T-helper 9 cell (primary cell): ENCODE results near the gene TLE4.
"Not testable (repeated sequence)": the region's sequence is repeated elsewhere in the genome, so short reads cannot be mapped to it uniquely, and the experiment has no call there.

Experiments
- DNase-seq: peaks from one replicate; pipeline ENCODE4 v3.0.0-alpha.2; 2020

The TLE4 gene

DNA sequence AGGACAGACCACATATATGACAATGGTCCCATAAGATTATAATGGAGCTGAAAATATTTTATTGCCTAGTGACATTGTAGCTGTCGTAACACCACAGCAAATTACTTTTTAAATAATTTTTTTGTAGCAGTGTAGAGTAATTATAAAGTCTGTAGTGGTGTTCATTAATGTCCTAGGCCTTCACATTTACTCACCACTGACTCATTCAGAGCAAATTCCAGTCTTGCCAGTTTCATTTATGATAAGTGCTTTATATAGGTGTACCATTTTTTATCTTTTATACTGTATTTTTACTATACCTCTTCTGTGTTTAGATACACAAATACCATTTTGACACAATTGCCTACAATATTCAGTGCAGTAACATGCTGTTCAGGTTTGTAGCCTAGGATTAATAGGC is 67.6 kb downstream of the TLE4 start:
- DNase-seq, result no peak

DNA sequence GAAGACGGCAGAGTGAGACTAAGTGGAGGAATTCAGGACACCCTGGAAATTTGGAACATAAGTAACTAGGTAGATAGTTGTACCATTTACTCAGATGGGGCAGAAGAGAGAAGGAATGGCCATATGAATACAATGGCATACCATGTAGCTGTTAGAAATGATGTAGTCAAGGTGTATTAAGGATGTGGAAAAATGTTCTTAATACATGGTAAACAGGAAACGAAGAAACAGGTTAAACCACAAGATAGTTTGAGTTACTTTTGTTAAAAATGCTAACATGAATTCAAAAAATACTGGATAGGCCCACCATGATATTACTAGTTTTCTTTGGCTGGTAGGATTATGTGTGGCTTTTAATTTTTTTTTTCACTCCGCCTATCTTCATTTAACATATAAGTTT is 68.3 kb downstream of the TLE4 start:
- DNase-seq, result not testable (repeated sequence)

DNA sequence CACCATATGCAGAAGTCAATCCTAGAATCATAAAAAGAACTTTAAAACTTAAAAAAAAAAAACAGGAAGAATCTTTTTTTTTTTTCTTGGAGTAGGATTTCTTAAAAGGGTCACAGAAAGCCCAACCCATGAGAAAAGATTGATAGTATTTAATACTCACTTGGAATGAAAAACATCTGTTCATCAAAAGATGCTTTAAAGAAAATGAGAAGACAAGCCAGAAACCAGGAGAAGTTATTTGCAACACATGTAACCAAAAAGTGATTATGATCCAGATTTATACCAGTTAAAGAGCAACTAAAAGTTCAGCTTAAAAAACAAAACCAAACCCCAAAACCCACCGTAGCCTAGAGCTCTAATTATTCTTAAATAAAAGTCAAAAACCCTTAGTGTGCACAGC is 69.3 kb downstream of the TLE4 start:
- no peak for DNase-seq

DNA sequence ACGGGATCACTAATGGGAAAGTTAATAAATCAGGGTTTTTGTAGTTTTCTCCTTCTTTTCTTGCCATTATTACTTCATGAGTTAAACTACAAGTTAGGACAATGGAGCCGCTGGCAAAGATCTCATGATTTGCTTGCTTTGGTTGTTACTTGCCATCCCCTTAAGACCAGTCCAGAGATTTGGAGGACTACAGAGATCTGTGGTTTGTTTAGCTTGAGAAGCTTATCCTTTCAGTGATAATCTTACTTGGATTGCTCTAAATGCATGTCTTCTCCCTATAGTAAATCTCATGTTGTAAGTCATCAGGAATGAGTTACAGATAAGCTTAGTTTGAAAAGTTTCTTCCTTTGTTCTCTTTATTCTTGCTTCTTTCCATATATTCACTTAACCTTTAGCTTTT is 70.9 kb downstream of the TLE4 start:
- no peak for DNase-seq

DNA sequence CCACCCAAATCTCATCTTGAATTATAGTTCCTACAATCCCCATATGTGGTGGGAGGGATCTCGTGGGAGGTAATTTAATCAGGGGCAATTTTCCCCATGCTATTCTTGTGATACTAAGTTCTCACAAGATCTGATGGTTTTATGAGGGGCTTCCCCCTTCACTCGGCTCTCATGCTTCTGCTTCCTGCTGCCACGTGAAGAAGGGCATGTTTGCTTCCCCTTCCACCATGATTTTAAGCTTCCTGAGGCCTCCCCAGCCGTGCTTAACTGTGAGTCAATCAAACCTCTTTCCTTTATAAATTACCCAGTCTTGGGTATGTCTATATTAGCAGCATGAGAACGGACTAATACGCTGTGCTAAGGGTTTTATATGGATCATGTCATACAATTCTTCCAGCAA is 72.3 kb downstream of the TLE4 start:
- DNase-seq, result no peak

DNA sequence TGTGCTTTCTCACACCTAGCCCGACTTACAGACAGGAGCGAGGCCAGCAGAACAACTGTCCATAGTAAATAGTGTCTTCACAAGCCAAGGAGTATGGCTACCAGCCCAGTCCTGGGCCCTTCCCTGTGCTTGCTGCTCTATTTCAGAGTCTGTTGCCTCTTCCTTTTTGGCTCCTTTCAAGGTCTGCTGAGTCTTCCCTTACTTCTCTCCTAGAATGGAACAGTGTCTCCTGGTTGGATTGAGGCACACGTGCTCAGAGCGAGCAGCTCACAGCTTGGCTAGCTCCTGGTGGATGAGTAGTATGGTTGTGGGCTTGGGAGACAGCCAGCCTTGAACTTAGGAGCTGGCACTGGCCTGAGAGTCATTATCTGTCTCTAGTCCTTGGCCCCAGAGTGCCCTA is 72.8 kb downstream of the TLE4 start:
- DNase-seq, result no peak

DNA sequence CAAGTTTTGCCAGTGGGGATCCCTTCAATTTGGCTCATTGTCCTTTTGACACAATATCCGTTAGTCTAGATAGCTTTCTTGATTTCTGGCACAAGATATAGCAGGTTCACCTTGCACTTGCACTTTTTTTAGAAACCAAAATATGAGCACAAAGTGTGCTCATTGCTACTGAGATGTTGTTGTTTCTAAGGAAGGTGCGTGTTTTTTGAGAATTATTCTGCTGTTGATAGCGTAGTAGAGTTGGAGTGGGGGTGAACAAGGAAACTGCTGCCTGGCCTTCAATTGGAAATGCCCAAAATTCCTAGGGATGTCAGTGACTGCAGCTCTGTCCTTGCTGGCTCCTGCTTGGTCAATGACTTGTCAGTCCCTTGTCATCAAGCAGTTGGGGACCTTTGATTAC is 73.3 kb downstream of the TLE4 start:
- no peak for DNase-seq

DNA sequence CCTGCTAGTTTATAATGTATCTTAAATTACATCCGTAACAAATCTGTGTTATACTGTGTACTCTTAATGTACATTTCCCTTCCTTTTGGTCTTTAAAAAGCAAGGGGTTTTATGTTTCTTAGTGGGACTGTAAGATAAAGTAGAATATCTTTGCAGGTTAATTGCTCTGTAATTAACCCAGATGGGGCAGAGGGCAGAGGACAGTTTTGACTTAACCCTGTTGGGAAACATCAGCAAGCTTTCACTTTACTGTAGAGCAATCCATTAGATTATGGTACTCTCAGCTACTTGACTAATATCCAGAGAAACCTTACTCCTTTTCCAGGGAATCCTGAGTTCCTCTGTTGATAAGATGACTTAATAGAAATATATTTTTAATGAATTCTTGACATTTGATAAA is 74.3 kb downstream of the TLE4 start:
- DNase-seq, result no peak

DNA sequence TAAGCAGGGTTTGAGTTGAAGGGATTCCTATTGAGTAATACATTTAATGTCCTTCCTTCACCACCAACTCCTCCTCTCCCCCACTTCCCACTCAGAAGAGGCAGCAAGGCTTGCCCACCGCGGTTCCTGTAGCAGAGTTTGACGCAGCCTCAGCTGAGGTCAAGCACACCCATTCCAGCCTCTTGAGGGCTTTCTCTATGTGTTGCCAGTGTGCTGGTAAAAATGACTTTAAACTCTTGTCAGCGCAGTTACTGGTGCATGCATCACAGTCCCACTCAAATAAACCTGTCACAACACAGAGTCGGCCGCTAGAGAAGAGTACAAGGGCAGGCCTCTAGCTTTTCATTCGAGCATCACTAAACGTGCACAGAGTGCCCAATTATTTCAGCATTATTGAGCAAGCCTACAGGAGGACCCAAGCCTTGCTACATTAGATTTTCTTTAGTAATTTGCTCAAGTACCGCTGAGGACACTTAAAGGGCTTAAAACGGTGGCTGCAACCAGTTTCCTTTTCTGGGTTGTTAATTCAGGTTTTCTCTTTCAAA is 79.6 kb downstream of the TLE4 start:
- DNase-seq, result no peak

DNA sequence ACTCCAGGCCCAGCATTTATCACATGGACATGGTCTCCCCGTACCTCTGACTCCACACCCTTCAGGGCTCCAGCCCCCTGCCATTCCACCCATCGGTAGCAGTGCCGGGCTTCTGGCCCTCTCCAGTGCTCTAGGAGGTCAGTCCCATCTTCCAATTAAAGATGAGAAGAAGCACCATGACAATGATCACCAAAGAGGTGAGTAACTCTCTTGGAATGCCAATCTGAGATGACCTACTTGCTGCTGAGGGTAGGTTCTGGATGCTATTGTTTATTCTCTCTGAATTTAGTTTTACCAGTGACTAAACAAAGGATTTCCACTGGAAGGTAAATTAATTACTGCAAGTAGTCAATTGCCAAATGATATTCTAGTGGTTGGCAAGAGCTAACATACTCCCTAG is 80.8 kb downstream of the TLE4 start:
- DNase-seq, result no peak

DNA sequence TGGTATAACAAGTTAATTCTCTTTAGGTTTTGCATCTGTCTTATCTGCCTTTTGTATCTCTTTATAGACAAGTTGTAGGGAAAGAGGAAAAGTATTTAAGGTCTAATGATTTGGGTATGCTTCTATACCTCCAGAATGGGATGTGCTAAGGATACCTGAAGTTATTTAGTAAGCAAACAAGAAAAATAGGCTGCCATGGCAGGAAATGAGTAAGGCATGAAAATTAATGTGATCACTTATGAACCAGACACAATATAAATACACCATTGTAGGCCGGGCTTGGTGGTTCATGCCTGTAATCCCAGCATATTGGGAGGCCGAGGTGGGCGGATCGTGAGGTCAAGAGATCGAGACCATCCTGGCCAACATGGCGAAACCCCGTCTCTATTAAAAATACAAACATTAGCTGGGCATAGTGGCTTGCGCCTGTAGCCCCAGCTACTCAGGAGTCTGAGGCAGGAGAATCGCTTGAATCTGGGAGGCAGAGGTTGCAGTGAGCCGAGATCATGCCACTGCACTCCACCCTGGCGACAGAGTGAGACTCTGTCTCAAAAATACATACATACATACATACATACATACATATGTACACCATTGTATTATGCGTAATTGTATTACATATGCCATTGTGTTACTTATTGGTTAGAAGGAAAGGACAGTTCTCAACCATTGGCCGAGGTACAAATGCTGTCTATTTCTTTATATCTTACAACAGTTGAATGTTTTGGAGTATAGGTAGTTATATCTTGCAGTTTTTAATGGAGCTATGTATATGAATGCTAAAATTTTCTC is 83.0 kb downstream of the TLE4 start:
- DNase-seq, result not testable (repeated sequence)

DNA sequence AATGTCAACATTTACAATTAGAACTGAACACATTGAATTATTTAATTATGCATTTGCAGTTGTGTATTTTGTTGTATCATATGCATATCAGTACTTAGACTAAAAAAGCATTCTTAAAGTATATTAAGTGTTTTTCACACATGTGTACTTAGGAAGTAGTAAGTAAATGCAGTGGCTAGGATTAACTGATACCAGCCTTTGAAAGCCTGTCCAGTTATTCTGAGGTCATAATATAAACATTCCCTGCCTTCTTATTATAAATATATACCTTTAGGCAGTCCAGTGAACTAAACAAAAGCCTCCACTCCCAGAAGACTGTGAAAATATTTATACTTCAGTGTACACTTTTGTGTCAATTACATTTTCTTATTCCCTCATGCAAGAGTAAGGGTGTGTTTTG is 83.8 kb downstream of the TLE4 start:
- no peak for DNase-seq

DNA sequence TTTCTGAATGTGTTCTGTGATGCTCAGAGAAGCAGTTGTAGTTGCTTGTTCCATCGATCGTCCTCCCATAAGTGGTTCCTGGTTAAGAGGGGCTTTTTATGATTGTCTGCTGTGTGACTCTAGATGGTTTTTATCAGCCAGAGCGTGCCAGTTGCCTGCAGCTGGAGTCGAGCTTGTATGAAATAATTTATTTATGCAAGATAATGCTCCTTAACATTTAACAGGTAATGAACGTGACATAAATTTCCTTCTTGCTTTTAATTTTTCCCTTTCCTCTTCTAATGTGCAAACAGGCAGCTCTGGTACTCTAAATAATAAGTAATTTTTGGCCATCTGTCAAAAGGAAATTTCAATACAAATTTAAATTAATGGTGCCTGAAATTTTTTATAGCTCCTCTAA is 84.4 kb downstream of the TLE4 start:
- no peak for DNase-seq

DNA sequence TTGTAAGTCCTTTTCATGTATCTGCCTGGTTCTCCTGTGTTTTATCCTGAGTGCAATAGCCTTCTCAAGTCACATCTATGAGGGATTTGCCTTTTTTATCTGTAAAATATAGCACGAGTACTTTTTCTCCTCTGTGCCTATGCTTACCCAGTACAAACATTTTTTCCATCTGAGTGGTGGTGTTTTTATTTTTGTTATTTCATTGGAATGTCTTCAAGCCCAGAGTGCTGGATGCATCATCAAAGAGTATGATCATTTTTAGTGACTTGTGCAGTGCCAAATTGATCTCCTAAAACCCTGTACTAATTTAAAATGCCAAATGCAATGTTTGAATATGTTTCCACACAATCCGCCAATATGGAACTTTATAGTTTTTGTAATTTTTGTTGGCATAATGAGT is 86.1 kb downstream of the TLE4 start:
- DNase-seq, result no peak

DNA sequence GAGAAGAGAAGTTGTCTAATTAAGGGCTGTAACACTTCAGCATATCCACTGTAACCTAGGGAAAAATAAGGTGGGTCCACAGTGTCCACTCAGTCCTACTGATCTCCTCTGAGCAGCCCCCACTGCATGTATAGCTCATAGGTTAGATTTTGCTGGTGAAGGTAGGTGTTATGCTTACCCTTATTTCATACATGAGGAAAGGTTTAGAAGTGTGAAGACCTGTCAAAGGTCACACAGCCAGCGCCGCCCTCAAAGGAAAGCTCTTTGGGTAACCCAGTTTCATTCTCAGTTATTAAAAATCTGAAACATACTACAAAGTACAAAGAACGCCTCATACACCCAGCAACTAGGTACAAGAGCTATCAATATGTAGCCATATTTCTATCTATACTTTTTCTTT is 87.2 kb downstream of the TLE4 start:
- DNase-seq, result no peak

DNA sequence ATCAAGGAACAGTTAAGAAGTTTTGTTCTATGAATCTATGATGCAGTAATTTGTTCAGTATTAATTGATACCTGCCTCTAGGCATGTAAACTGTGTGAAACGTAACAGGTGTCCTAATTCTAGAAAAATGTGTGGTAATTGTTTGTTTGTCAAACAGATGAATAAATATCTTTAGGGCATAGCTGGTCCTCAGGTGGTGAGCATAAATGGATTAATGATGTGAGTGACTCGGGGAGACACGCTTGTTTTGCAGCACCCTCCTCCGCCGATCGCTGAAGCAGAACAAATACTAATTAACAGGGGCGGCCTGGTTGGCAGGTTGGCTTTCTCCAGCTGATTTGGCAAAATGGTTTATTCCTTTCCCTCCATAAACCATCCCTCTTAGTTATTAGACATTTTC is 88.8 kb downstream of the TLE4 start:
- no peak for DNase-seq

DNA sequence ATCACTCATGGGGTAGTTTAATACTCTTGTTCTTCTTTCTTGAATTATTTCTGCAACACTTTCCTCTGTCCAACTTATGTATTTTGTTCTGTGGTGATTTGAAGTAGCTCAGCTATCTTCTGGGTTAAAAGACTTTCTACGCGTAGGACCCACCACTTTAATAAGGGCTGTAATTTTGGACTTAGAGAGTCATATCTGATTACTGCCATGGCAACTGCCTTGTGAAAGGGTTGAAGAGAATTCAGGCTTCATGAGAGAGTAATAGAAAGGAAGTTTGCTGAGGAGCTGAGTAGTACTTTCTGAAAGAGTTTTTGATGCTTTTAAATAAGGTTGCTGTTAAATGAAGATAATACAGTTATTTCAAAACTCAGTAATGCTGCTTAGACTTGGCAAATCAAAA is 89.5 kb downstream of the TLE4 start:
- no peak for DNase-seq

DNA sequence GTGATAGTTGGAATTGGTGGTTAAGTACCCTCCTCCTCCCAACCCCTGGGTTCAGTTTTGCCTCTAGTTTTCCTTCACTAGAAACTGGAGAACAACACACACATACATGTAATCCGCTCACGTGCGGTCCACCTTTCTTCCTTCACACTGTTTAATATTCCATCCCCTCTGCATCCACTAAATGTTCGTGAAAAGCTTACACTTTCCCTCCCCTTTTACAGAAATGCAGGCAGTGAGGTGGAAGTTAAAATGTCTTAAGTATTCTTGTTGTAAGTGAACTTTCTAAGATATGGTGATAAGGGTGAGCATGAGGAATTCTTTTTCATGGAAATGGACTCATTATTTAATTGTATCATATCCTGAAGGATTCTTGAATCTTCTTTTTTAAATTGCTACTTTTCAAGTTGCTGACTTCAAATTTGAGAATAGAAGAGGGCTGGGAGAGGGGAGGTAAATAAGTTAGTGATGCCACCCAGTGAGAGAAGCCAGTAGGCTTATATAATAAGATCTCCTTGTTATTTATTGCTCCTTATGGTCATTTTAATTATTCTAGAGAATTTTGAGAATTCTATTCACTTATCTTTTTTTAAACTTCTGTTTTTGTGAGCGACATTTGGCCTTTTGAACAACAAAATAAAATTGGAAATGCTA is 90.2 kb downstream of the TLE4 start:
- no peak for DNase-seq

DNA sequence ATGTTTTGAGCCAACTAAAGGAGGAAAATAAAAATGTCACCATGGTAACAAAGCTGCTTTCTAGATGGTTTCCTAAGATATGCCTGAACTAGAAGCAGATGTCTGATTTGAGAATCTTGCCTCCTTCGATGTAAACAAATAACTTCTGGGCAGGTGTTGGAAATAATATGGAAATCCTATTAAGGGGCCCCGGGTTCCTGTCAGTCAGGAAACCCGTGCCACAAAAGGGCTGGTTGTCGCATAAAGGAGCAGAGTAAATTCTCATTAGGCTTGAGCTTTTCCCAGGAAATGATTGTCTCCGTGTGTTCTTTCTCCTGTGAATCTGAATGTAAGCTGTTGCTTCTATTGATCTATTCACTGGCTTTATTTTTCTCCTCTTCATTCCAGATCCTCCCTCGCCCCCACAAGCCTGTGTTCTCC is 90.8 kb downstream of the TLE4 start:
- no peak for DNase-seq

DNA sequence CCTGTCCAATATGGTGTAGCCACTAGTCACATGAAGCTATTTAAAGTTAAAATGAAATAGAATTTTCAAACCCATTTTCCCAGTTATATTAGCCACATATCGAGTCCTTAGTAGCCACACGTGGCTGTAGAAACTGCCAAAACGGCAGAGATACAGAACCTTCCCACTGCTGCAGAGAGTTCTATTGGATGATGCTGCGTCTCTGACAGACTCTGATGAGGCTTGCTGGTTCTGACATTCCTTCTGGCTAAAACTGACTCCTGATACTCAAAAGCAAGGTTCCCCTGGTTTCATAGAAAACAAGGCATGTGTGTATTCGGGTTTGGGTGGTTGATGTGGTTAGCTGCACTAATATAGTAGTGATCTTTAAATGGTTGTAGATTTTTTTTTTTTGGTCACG is 91.5 kb downstream of the TLE4 start:
- no peak for DNase-seq

DNA sequence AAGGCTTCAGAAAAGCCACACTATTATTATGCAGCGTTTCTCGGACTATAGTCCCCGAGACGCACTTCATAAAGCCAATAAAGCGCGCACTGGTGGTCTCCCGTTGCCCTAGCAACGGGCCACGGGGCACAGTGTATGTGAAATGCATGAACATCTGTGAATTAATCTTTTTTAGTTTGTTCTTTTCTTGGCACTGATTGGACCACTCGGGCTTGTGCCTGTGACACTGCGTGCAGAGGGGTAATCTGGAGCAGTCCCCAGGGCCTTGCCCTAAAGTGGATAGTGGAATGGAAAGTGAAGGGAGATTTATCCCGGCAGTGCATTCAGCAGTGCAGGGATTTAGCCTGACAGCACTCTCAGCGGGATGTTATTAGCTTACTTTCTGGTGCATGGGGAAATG is 92.1 kb downstream of the TLE4 start:
- no peak for DNase-seq

DNA sequence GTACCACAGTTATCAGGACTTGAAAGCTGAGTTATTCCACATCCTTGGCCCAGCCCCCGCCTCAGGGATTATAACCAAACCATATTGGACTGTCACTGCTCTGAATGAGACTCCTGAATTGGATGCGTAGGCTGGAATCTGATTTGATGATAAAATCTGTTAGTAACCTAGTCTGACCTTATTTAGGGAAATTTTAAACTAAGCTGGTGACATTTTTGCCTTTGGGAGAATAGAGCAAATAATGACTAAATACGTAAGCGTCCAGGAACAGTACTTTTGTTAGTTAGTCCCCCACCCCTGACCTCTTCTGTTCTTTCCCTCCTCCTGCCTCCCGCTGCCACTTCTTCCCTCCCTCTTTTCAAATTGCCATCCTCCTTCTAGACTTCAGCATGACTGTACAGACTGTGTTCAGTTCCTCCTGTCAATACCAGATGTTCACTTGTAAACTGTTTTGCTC is 92.6 kb downstream of the TLE4 start:
- DNase-seq, result no peak

DNA sequence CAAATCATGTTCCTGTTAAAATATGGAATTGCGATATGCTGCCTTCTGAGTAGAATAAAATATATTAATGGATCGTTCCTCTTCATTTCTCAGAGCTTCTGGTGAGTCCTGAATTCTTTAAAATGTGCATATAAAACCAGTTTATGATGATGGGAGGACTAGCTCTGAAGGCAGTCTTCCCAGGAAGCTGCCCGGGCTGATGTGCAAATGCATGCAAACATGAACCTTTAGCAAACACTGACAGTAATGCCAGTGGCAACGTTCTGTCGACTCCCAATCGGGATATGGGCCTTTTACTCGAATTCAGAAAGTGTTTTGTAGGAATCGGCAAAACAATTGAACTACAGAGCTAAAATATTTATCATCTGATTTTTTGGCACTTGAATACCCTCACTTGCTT is 93.6 kb downstream of the TLE4 start:
- DNase-seq, result no peak

DNA sequence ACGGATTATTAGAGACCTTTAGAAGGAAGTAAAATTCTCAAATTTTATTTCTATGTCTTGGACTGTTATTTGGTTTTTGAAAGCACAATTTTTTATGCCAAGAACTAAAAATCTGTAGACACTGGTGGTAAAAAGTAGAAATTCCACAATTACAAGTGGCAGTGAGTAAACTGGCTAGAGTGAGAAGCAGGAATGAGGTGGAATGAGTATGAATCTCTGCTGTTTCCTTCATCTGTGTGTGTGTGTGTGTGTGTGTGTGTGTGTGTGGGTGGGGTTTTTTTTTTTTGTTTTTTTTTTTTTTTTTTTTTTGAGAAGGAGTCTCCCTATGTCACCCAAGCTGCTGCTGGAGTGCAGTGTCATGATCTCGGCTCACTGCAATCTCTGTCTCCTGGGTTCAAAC is 94.2 kb downstream of the TLE4 start:
- DNase-seq, result no peak

DNA sequence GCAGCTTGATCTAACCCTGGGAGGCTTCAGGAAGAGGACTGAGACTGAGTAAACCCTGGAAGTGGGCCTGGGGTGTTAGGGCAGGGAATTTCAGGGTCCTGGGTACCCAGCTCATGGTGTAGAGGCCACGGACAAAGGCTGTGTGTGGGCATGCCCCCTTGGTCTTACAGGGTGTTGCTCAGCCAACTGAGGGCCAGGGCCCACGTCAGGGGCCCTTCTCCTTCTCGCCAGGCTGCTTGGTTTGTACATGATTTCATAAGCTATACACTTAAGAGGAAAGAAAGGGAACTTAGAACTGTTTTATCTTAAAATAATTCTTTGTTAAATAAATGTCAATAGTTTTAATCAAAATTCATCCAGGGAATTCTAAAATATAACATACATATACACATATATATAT is 95.4 kb downstream of the TLE4 start:
- no peak for DNase-seq
